Right lobe of liver (tissue), 6 donors: Measurements from ENCODE around the gene CLIC6. TPM values are rescaled to one million over a fixed set of nuclear protein-coding genes. Genes with fewer than 3 reads are reported as not detected.
A peak's percentile ranks its signal among the peaks of the same experiment; 100 is the strongest.

ENCODE experiments used
- ATAC-seq, 4 donors: fragments of 200-7000 bp; cut with Tn5 transposase; one replicate each; pipeline ENCODE4 v1.9.1; 2020; ENCODE audit warnings: mild to moderate bottlenecking in 4 of 4, moderate library complexity in 4 of 4
- DNase-seq, 3 donors: peaks; one replicate each; pipeline ENCODE4 v3.0.0-alpha.2; 2020
- H3K27ac ChIP-seq, 3 donors: fragments of 200-600 bp; one replicate each; pipeline ENCODE4 v1.8.0; 2022
- H3K27me3 ChIP-seq, 2 donors: fragments of 200-600 bp; one replicate each; pipeline ENCODE4 v1.8.0; 2022
- H3K36me3 ChIP-seq, 4 donors: fragments of 200-600 bp; sonication (generic) in 1 of 4; one replicate each; pipeline versions ENCODE4 v1.5.1 to v1.8.0; 2017 to 2022; ENCODE audit warnings: control low read depth in 1 of 4
- H3K4me1 ChIP-seq, 4 donors: fragments of 200-600 bp; sonication (generic) in 1 of 4; one replicate each; pipeline versions ENCODE4 v1.5.1 to v1.8.0; 2017 to 2022; ENCODE audit warnings: control low read depth in 1 of 4
- H3K4me3 ChIP-seq, 3 donors: fragments of 200-600 bp; one replicate each; pipeline ENCODE4 v1.8.0; 2022
- H3K9me3 ChIP-seq, 4 donors: fragments of 200-600 bp; sonication (generic) in 1 of 4; one replicate each; pipeline versions ENCODE4 v1.5.1 to v1.8.0; 2017 to 2022; ENCODE audit warnings: control low read depth in 1 of 4
- CTCF ChIP-seq, 4 donors: fragments of 200-600 bp in 3 of 4; fragments of 450-650 bp in 1 of 4; IDR thresholded peaks; one replicate each; pipeline versions ENCODE4 v1.5.1 to v1.8.0; 2016 to 2022; ENCODE audit warnings: antibody characterized with exemption in 4 of 4, mild to moderate bottlenecking in 2 of 4
- POLR2A ChIP-seq: fragments of 450-650 bp; IDR thresholded peaks from one replicate; pipeline ENCODE4 v1.6.1; 2017; ENCODE audit warnings: antibody characterized with exemption, mild to moderate bottlenecking
- WGBS: methylation state at CpG from one replicate; pipeline ENCODE4 v1.1.6; 2018; ENCODE audit warnings: low coverage, low lambda C conversion rate; ENCODE audit not compliant: insufficient coverage; ENCODE audit errors: missing lambda C conversion rate; 5-methylcytosine and 5-hydroxymethylcytosine counted together
- intact Hi-C, 2 donors: fragments of 100-400 bp; cut with DNase I; formaldehyde crosslinking; loops; one replicate each; pipeline versions ENCODE4 v1.11.2 to v1.14.1; 2022
- total RNA-seq, 6 experiments: library from RNA; depleted of rRNA in 2 of 6; stranded (reverse); fragments of >200 nt in 2 of 6; fragmentation: NEBNext Ultra II Directional in 3 of 6; extraction: Animal tissue kit (Norgen Biotek cat#: 25700) in 3 of 6; gene quantifications; one replicate each; pipeline versions ENCODE4 v1.1.0 to v1.2.4, GENCODE V29; 2016 to 2023
- donor health status: DM: no; HTN: yes; CAD: no.
- donor health status: DM: no; HTN: no; CAD: no.
- donor health status: DM: no; HTN: no; CAD: no.
- donor health status: DM: no; HTN: yes; CAD: no.
- donor health status: DM: no; HTN: yes; CAD: no.

The CLIC6 gene
- total RNA-seq, 6 experiments from 2014 or later, result 0.25 to 0.63 (median 0.43) TPM

DNA sequence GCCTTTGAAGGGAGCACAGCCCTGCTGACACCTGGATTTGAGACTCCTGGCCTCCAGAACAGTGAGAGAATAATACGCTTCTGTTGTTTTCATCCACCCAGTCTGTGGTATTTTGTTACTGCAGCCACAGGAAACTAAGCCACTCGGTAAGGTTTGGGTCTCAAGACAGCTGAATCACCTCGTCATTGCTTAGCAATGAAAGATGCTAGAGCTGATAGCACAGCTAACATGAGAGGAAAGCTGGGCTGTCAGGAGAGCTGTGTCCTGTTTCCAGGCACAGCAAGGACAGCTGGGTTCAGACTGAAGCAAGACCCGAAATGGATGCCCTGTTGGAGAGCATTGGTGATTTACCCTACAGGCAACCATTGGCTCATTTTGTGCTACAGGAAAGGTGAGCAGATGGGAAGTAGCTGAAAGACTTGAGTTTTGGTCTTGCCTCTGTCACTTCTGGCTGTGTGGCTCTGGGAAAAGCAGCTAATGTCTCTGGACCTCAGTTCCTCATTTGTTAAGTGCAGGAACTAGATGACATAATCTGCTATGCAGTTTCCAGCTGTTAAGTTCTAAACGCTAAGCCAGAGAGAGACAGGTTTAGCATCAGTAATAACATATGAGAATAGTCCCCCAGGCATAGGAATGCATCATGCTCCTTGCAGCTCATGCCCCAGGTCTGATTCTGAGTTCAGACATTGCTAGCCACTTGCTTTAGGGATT, 58.0 kb downstream of the CLIC6 start:
- Histone ChIP-seq H3K36me3 (no peaks in the 10 kb centered on the region), H3K4me3 (no peak overlapping the region), H3K9me3 (no peaks in the 10 kb centered on the region), H3K27ac (no peak overlapping the region), H3K27me3 (no peaks in the 10 kb centered on the region), H3K4me1 (peaks cover 0 to 9% (median 0%) of the 10 kb centered on the region in 4 donors)
- ATAC-seq (no peak), DNase-seq (no peak)
- no peak for TF ChIP-seq POLR2A
- intact Hi-C loops, result no loop called here
- 46% methylated on average over 3 of the region's 5 CpGs for WGBS

DNA sequence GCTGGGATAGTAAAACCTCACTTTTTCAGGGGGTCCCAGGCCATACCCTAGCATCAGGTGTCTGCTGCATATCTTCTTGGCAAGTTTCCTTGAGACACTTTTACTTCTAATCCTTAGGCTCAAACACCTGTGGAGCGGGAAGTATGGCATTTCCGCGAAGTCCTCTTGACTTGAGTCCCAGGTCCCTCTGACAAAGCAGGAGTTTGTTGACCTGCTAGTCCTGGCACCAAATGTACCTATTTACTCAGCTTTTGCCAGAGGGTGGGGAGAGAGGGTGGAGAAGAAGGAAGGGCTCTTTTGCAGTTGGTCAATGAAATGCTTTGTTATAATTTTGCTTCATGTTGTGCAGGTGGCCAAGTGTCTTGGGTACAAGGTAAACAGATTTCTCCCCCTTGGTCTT, 59.7 kb downstream of the CLIC6 start:
- no peaks in the 10 kb centered on the region for H3K36me3 ChIP-seq
- no peak for TF ChIP-seq CTCF (IDR thresholded peaks at IDR 0.05)
- no peak for TF ChIP-seq POLR2A
- H3K4me3 ChIP-seq, result no peak overlapping the region
- 29% methylated on average over 3 of the region's 3 CpGs for WGBS
- H3K9me3 ChIP-seq, result no peaks in the 10 kb centered on the region
- no peaks in the 10 kb centered on the region for H3K27me3 ChIP-seq
- intact Hi-C loops, result no loop called here
- peaks cover 0 to 9% (median 0%) of the 10 kb centered on the region in 4 donors for H3K4me1 ChIP-seq
- peak; percentile 69 to 95 (median 92) for ATAC-seq
- no peak for DNase-seq
- no peak overlapping the region for H3K27ac ChIP-seq

DNA sequence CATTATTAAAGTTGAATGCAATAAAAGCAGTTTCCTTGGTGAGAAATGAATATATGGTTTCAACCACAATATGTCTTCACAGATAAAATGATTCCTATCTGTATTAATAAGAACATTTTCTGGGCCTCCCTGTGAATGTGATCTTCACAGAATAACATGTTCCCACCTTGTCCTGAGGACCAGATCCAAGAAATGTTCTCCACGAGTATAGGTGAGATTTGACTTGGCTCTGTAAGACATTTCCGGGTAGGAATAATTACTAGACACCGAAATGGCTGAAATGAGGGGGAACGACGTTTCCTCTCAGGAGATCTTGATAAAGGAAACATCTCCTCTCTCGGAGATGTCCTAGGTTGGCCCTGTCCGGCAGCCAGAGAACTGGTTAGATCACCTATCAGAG, 61.4 kb downstream of the CLIC6 start:
- TF ChIP-seq CTCF (IDR thresholded peaks at IDR 0.05), result no peak
- TF ChIP-seq POLR2A, result no peak
- H3K27ac ChIP-seq, result no peak overlapping the region
- no peaks in the 10 kb centered on the region for H3K27me3 ChIP-seq
- WGBS, result 88% methylated on average over 7 of the region's 7 CpGs
- intact Hi-C loops, result no loop called here
- ATAC-seq (no peak), DNase-seq (no peak)
- H3K9me3 ChIP-seq, result no peaks in the 10 kb centered on the region
- H3K36me3 ChIP-seq, result no peaks in the 10 kb centered on the region
- H3K4me3 ChIP-seq, result no peak overlapping the region
- peaks cover 0 to 9% (median 0%) of the 10 kb centered on the region in 4 donors for H3K4me1 ChIP-seq

DNA sequence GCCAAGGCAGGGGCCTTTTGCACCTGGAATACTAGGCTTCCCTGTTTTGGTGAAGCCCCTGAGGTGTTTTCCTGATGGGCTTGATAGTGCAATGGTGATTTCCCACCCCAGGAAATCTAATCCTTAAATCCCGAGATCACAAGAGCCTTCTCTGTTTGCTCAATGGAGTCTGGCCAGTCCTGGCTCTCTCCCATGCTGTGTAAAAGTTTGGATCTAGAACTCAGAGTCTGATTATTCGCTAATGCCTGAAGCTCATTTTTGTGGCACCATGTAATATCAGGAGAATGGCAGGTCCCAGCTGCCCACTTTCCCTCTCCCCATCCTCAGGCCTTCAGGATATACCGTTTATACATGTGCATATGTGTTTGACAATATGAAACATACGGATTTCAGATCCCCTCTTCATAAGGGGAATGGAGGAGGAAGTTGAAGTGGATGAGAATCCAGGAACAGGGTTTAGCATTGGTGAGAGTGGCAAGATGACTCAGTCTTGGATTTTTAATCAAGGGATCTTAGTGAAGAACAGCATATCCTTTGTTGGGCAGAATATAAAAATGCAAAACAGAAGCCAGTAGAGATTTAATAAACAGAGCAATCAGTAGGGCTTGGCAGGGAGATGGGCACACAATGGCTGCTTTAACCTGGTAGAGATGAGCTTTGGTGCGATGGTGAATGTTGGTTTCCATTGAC, 62.1 kb downstream of the CLIC6 start:
- Histone ChIP-seq H3K27me3 (no peaks in the 10 kb centered on the region), H3K4me3 (no peak overlapping the region), H3K36me3 (no peaks in the 10 kb centered on the region), H3K27ac (no peak overlapping the region), H3K9me3 (no peaks in the 10 kb centered on the region), H3K4me1 (peaks cover 0 to 9% (median 0%) of the 10 kb centered on the region in 4 donors)
- intact Hi-C loops, result no loop called here
- 68% methylated on average over 5 of the region's 5 CpGs for WGBS
- ATAC-seq (peak in 1 of 4 donors; percentile 25), DNase-seq (no peak)
- no peak for TF ChIP-seq CTCF (IDR thresholded peaks at IDR 0.05)
- TF ChIP-seq POLR2A, result no peak

DNA sequence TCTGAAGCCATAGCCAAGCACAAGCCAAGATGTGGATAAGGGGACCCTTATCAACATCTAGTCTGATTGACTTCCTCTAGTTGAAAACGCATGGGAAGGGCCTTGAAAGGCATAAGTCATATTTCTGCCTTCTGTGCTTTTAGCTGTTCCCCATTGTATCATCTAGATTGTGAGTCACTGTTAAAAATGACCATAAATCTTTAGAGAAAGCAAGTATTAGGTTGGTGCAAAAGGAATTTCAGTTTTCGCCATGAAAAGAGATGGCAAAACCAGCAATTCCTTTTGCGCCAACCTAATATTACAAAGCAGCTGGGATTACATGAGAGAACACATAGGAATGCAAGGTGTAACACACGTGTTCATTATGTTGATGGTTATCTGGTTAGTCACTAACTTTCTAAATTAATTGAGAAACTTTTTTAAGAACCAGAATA, 63.6 kb downstream of the CLIC6 start:
- no peak for ATAC-seq
- Histone ChIP-seq H3K27ac (no peak overlapping the region), H3K36me3 (no peaks in the 10 kb centered on the region), H3K9me3 (no peaks in the 10 kb centered on the region), H3K4me1 (peaks cover 0 to 10% (median 0%) of the 10 kb centered on the region in 4 donors), H3K4me3 (no peak overlapping the region), H3K27me3 (no peaks in the 10 kb centered on the region)
- DNase-seq, result no peak
- WGBS, result 79% methylated on average over 3 of the region's 4 CpGs
- TF ChIP-seq CTCF (IDR thresholded peaks at IDR 0.05), result no peak
- no peak for TF ChIP-seq POLR2A
- intact Hi-C loops, result no loop called here
